H1 (cell line): ENCODE measurements around the gene TPPP3. TPM values are rescaled to one million over a fixed set of nuclear protein-coding genes. Genes with fewer than 3 reads are reported as not detected.

ENCODE experiments used
- EP300 ChIP-seq, 2 experiments: IDR thresholded peaks; 1 replicate in 1 of 2; 2 replicates in 1 of 2; pipeline ENCODE4 v1.6.1; 2011 to 2012; ENCODE audit warnings: low read depth in 2 of 2, low read length in 2 of 2, mild to moderate bottlenecking in 2 of 2, borderline replicate concordance in 1 of 2, inconsistent platforms in 1 of 2, moderate library complexity in 1 of 2
- HDAC6 ChIP-seq: IDR thresholded peaks from one replicate; pipeline ENCODE4 v1.7.1; 2012; ENCODE audit warnings: low read depth, mild to moderate bottlenecking, inconsistent platforms, low read length, moderate library complexity
- NANOG ChIP-seq: IDR thresholded peaks from 2 replicates; pipeline ENCODE4 v1.6.1; 2011; ENCODE audit warnings: low read length, low read depth, mild to moderate bottlenecking, inconsistent platforms; ENCODE audit not compliant: insufficient read depth, poor library complexity, severe bottlenecking
- YY1 ChIP-seq: IDR thresholded peaks from 2 replicates; pipeline ENCODE4 v1.6.1; 2011; ENCODE audit warnings: low read depth, mild to moderate bottlenecking, low read length
- polyA plus RNA-seq, 7 experiments: library from polyadenylated mRNA; depleted of rRNA in 3 of 7; stranded (reverse) in 5 of 7; unstranded in 2 of 7; fragments of >200 nt in 5 of 7; fragments of 200-250 nt in 2 of 7; gene quantifications; 1 replicate in 5 of 7; 2 replicates in 1 of 7; 4 replicates in 1 of 7; pipeline versions ENCODE4 v1.2.1 to v1.2.3, GENCODE V29; 2011 to 2013; ENCODE audit warnings: missing spikeins in 2 of 7, mixed read lengths in 2 of 7
- total RNA-seq: library from RNA; stranded (reverse); fragmentation: NEBNext Ultra II Directional; extraction: Animal tissue kit (Norgen Biotek cat#: 25700); gene quantifications from 2 replicates; pipeline ENCODE4 v1.2.1, GENCODE V29; 2021
- TF ChIP-seq, protein P1 (sequence below), 3 experiments: IDR thresholded peaks; 1 replicate in 2 of 3; 2 replicates in 1 of 3; pipeline versions ENCODE4 v1.5.1 to v1.6.1; 2011; ENCODE audit warnings: low read length in 3 of 3, mild to moderate bottlenecking in 3 of 3, inconsistent platforms in 2 of 3, low read depth in 1 of 3, moderate library complexity in 1 of 3; ENCODE audit not compliant: insufficient read depth in 1 of 3; ENCODE audit errors: control extremely low read depth in 1 of 3

Gene TPPP3
- total and polyA plus RNA-seq, 2 of the 8 experiments (the other 6 are each of a cell fraction or from before 2014, with no cell fraction given), result 0.77 to 1.0 TPM

DNA sequence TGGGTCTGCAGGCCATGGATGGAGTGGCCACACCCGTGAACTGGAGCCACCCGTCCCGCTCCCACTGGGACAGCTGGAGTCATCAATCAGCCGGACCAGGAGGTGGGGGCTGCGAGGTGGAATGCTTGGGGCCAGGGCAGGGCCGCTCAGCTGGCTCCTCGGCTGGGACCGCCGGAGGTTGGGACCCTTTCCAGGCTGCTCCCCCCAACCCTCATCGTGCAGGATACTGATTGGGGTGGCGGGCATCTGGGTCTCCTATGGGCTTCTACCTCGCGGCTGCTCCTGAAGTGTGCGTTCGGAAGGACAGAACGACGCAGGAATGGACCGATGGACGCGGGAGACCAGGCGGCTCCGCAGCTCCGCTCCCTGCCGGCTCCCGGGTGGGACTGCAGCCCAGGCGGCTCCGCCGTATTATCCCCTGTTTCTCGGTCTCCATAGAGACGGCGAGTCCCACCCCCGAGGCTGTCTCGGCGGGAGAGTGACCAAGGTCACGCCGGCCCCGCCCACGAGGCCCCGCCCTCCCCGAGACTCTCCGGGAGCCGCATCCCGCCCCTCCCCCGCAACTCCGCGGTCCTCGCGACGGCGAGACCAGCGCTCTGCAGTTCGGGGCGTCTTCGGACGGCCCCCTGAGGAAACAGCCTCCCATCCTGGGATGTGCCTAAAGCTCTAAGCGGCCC is at the start of gene TPPP3 (continued):
- no peak for TF ChIP-seq NANOG
- TF ChIP-seq, protein P1, sequence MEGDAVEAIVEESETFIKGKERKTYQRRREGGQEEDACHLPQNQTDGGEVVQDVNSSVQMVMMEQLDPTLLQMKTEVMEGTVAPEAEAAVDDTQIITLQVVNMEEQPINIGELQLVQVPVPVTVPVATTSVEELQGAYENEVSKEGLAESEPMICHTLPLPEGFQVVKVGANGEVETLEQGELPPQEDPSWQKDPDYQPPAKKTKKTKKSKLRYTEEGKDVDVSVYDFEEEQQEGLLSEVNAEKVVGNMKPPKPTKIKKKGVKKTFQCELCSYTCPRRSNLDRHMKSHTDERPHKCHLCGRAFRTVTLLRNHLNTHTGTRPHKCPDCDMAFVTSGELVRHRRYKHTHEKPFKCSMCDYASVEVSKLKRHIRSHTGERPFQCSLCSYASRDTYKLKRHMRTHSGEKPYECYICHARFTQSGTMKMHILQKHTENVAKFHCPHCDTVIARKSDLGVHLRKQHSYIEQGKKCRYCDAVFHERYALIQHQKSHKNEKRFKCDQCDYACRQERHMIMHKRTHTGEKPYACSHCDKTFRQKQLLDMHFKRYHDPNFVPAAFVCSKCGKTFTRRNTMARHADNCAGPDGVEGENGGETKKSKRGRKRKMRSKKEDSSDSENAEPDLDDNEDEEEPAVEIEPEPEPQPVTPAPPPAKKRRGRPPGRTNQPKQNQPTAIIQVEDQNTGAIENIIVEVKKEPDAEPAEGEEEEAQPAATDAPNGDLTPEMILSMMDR (IDR thresholded peaks at IDR 0.05; ENCODE audit: control extremely low read depth in 1 of 3, insufficient read depth in 1 of 3, low read depth in 1 of 3, low read length in 3 of 3), result peak in 2 of 3 experiments; percentile 66 to 69; a peak in 3 of 4 replicates
- TF ChIP-seq EP300 (IDR thresholded peaks at IDR 0.05; ENCODE audit: borderline replicate concordance in 1 of 2, low read depth in 2 of 2, low read length in 2 of 2), result peak in 1 of 2 experiments; percentile 62; a peak in 1 of 3 replicates
- TF ChIP-seq YY1, result 0 out of 2 replicates have a peak, but pooled peaks have one; percentile 25
- TF ChIP-seq HDAC6, result no peak
